HCT116 (cell line): ENCODE measurements around the gene GJB5. TPM values are rescaled to one million over a fixed set of nuclear protein-coding genes. Genes with fewer than 3 reads are reported as not detected.

ENCODE experiments used
- ATAC-seq: fragments of 200-7000 bp; cut with Tn5 transposase; 2 replicates; pipeline ENCODE4 v1.9.1; 2020; ENCODE audit warnings: mild to moderate bottlenecking, moderate library complexity
- BruUV-seq: library from RNA; stranded (reverse); fragments of 400-500 nt; replicated peaks from 2 replicates; lab custom pipeline; 2021; lab: Mats Ljungman, UMichigan
- CTCF ChIA-PET: fragments of 300-600 bp; sonication (Branson Sonifier 250); formaldehyde crosslinking; loops from one replicate; lab custom pipeline; 2021; ENCODE audit warnings: antibody characterized with exemption; lab: Charles Lee
- POLR2A ChIA-PET: fragments of 300-600, 350-600 bp; sonication (Branson Sonifier 250); formaldehyde crosslinking; loops from one replicate; lab custom pipeline; 2021; ENCODE audit warnings: antibody characterized with exemption; lab: Charles Lee
- RAD21 ChIA-PET, 2 experiments: fragments of 300-600 bp; sonication (Branson Sonifier 250); formaldehyde crosslinking; loops; one replicate each; lab custom pipeline; 2023; ENCODE audit warnings: low total read pairs in 2 of 2; ENCODE audit not compliant: uncharacterized antibody in 2 of 2, unreplicated experiment in 2 of 2, low non-redundant PET in 1 of 2; lab: Charles Lee
- DNase-seq: peaks from one replicate; pipeline ENCODE4 v3.0.0-alpha.2; 2010; ENCODE audit warnings: low read depth, low spot score
- H2AFZ ChIP-seq: fragments of 200-600 bp; shearing (Covaris generic), sonication (generic); 2 replicates; pipeline ENCODE4 v1.6.1; 2017; ENCODE audit warnings: low read depth, mixed run types, mixed read lengths, antibody characterized with exemption, low read length; ENCODE audit not compliant: poor library complexity, severe bottlenecking
- H3K27ac ChIP-seq: 2 replicates; pipeline ENCODE4 v1.5.1; 2012; ENCODE audit warnings: low read depth, low read length
- H3K27me3 ChIP-seq: fragments of 200-600 bp; sonication (generic); 2 replicates; pipeline ENCODE4 v1.6.1; 2016; ENCODE audit warnings: mixed run types, low read length, mixed read lengths; ENCODE audit not compliant: insufficient read depth
- H3K36me3 ChIP-seq, 2 experiments: fragments of 200-500 bp in 1 of 2; fragments of 200-600 bp in 1 of 2; sonication (Bioruptor generic) in 1 of 2; sonication (generic) in 1 of 2; 2 replicates each; pipeline versions ENCODE4 v1.5.1 to v1.6.1; 2014 to 2016; ENCODE audit warnings: low read length in 2 of 2, inconsistent platforms in 1 of 2, mixed read lengths in 1 of 2, mixed run types in 1 of 2; ENCODE audit not compliant: insufficient read depth in 2 of 2, control insufficient read depth in 1 of 2
- H3K4me1 ChIP-seq, 2 experiments: fragments of 200-600 bp in 1 of 2; sonication (generic) in 1 of 2; 2 replicates each; pipeline versions ENCODE4 v1.5.1 to v1.6.1; 2012 to 2017; ENCODE audit warnings: low read length in 2 of 2, inconsistent platforms in 1 of 2, mild to moderate bottlenecking in 1 of 2, mixed read lengths in 1 of 2, mixed run types in 1 of 2, moderate library complexity in 1 of 2; ENCODE audit not compliant: insufficient read depth in 2 of 2, control insufficient read depth in 1 of 2
- H3K4me2 ChIP-seq: fragments of 200-600 bp; sonication (generic); 2 replicates; pipeline ENCODE4 v1.6.1; 2017; ENCODE audit warnings: mixed run types, low read length, mixed read lengths
- H3K4me3 ChIP-seq, 2 experiments: fragments of 200-600 bp in 1 of 2; sonication (generic) in 1 of 2; replicated peaks in 1 of 2; 2 replicates each; pipeline ENCODE4 v1.5.1; 2011 to 2016; ENCODE audit warnings: low read length in 2 of 2, control low read depth in 1 of 2, low read depth in 1 of 2, mild to moderate bottlenecking in 1 of 2, mixed read lengths in 1 of 2, mixed run types in 1 of 2
- H3K79me2 ChIP-seq: fragments of 200-600 bp; sonication (generic); 2 replicates; pipeline ENCODE4 v1.6.1; 2017; ENCODE audit warnings: mild to moderate bottlenecking, mixed run types, low read length, moderate library complexity, mixed read lengths; ENCODE audit not compliant: insufficient read depth
- H3K9ac ChIP-seq: fragments of 200-600 bp; sonication (generic); 2 replicates; pipeline ENCODE4 v1.6.1; 2016; ENCODE audit warnings: low read length, mixed read lengths
- H3K9me2 ChIP-seq: fragments of 200-600 bp; sonication (generic), shearing (Covaris generic); 2 replicates; pipeline ENCODE4 v1.6.1; 2017; ENCODE audit warnings: mixed run types, mild to moderate bottlenecking, moderate library complexity; ENCODE audit not compliant: insufficient read depth
- H3K9me3 ChIP-seq, 2 experiments: fragments of 200-500 bp in 1 of 2; fragments of 200-600 bp in 1 of 2; sonication (Bioruptor generic) in 1 of 2; sonication (generic) in 1 of 2; 2 replicates each; pipeline ENCODE4 v1.6.1; 2014 to 2017; ENCODE audit warnings: low read length in 2 of 2, mixed read lengths in 2 of 2, inconsistent platforms in 1 of 2, low read depth in 1 of 2, mild to moderate bottlenecking in 1 of 2, mixed run types in 1 of 2, moderate library complexity in 1 of 2; ENCODE audit not compliant: control insufficient read depth in 1 of 2, insufficient read depth in 1 of 2
- H4K20me1 ChIP-seq: fragments of 200-600 bp; sonication (generic), shearing (Covaris generic); 2 replicates; pipeline ENCODE4 v1.6.1; 2017; ENCODE audit warnings: mixed run types, mild to moderate bottlenecking, moderate library complexity; ENCODE audit not compliant: insufficient read depth
- EGR1 ChIP-seq: IDR thresholded peaks from 2 replicates; pipeline ENCODE4 v1.6.1; 2012; ENCODE audit warnings: low read depth
- EZH2phosphoT487 ChIP-seq: fragments of 200-600 bp; IDR thresholded peaks from 2 replicates; pipeline ENCODE4 v1.6.1; 2018; ENCODE audit warnings: antibody characterized with exemption, borderline replicate concordance
- FOSL1 ChIP-seq: IDR thresholded peaks from 2 replicates; pipeline ENCODE4 v1.6.1; 2012; ENCODE audit warnings: low read depth
- JUND ChIP-seq: IDR thresholded peaks from 2 replicates; pipeline ENCODE4 v1.6.1; 2012
- POLR2AphosphoS5 ChIP-seq: IDR thresholded peaks from 2 replicates; pipeline ENCODE4 v1.6.1; 2011; ENCODE audit warnings: mild to moderate bottlenecking, low read depth, low read length, moderate library complexity
- SRF ChIP-seq: IDR thresholded peaks from 2 replicates; pipeline ENCODE4 v1.6.1; 2012; ENCODE audit warnings: low read depth
- YY1 ChIP-seq: IDR thresholded peaks from 2 replicates; pipeline ENCODE4 v1.6.1; 2011; ENCODE audit warnings: low read length, low read depth, moderate library complexity, mild to moderate bottlenecking; ENCODE audit not compliant: insufficient replicate concordance; ENCODE audit errors: extremely low read depth
- ZFX ChIP-seq: fragments of 450-650 bp; IDR thresholded peaks from 2 replicates; pipeline ENCODE4 v1.6.1; 2017
- intact Hi-C: fragments of 100-400 bp; cut with micrococcal nuclease; formaldehyde crosslinking; loops from 2 replicates; pipeline ENCODE4 v1.10.0; 2022
- total RNA-seq: library from RNA; stranded (reverse); gene quantifications from one replicate; pipeline ENCODE4 v1.2.1, GENCODE V29; 2021; ENCODE audit not compliant: unreplicated experiment
- TF ChIP-seq, protein P1 (sequence below), 3 experiments: fragments of 200-600 bp in 1 of 3; sonication (generic) in 1 of 3; IDR thresholded peaks in 2 of 3; conservative IDR thresholded peaks in 1 of 3; 2 replicates each; pipeline ENCODE4 v1.5.1; 2012 to 2017; ENCODE audit warnings: low read depth in 2 of 3, low read length in 2 of 3, antibody characterized with exemption in 1 of 3, borderline replicate concordance in 1 of 3, control low read depth in 1 of 3, mild to moderate bottlenecking in 1 of 3, mixed read lengths in 1 of 3, mixed run types in 1 of 3, moderate library complexity in 1 of 3; ENCODE audit not compliant: insufficient read depth in 1 of 3
- TF ChIP-seq, protein P2 (sequence below): IDR thresholded peaks from 2 replicates; pipeline ENCODE4 v1.6.1; 2012

GJB5 gene
- total RNA-seq, 1 experiment from 2014 or later, result 4.6 TPM

DNA sequence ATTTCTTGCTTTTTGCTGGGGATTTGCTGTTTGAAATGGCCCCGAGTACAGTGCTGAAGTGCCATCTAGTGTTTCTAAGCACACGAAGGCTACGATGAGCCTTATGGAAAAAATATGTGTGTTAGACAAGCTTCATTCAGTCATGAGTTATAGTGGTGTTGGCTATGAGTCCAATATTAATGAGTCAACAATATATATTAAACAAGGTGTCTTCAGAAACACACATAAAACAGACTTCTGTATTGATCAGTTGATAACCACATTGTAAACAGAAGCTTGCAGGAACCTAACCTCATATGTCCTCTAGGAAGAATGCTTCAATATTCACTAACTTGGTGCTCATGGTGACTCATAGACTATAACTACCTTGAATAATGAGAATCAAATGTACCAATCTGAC lies 1.7 kb upstream of the GJB5 start:
- H3K4me1 ChIP-seq, result peaks cover 13 to 33% of the 10 kb centered on the region in 2 experiments
- H3K4me2 ChIP-seq, result no peak overlapping the region
- H3K36me3 ChIP-seq, result no peaks in the 10 kb centered on the region
- H3K9me3 ChIP-seq, result no peaks in the 10 kb centered on the region
- no peak overlapping the region for H3K4me3 ChIP-seq
- BruUV-seq, result no TSS peak
- intact Hi-C loops, result no loop called here
- ChIA-PET POLR2A (no interaction called here), CTCF (interaction anchor here (0.7 to 2.0 kb wide), 2 partner anchors 10 to 639 kb away, joined by 3 to 6 read pairs; no protein-coding TSS in a partner anchor), RAD21 (no interaction called here)
- no peak for TF ChIP-seq EGR1
- TF ChIP-seq, protein P1, sequence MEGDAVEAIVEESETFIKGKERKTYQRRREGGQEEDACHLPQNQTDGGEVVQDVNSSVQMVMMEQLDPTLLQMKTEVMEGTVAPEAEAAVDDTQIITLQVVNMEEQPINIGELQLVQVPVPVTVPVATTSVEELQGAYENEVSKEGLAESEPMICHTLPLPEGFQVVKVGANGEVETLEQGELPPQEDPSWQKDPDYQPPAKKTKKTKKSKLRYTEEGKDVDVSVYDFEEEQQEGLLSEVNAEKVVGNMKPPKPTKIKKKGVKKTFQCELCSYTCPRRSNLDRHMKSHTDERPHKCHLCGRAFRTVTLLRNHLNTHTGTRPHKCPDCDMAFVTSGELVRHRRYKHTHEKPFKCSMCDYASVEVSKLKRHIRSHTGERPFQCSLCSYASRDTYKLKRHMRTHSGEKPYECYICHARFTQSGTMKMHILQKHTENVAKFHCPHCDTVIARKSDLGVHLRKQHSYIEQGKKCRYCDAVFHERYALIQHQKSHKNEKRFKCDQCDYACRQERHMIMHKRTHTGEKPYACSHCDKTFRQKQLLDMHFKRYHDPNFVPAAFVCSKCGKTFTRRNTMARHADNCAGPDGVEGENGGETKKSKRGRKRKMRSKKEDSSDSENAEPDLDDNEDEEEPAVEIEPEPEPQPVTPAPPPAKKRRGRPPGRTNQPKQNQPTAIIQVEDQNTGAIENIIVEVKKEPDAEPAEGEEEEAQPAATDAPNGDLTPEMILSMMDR (IDR thresholded peaks at IDR 0.05 in 2 of 3, conservative IDR thresholded peaks at IDR 0.05 in 1 of 3; ENCODE audit: borderline replicate concordance in 1 of 3, insufficient read depth in 1 of 3, low read depth in 2 of 3, low read length in 2 of 3), result peak in 1 of 3 experiments; percentile 9; a peak in 2 of 6 replicates
- H2AFZ ChIP-seq, result no peak overlapping the region
- H3K27ac ChIP-seq, result no peak overlapping the region
- DNase-seq (peak; percentile 8), ATAC-seq (no peak)
- no peaks in the 10 kb centered on the region for H4K20me1 ChIP-seq
- no peaks in the 10 kb centered on the region for H3K9me2 ChIP-seq
- no peak overlapping the region for H3K9ac ChIP-seq
- H3K79me2 ChIP-seq, result no peaks in the 10 kb centered on the region
- no peaks in the 10 kb centered on the region for H3K27me3 ChIP-seq

DNA sequence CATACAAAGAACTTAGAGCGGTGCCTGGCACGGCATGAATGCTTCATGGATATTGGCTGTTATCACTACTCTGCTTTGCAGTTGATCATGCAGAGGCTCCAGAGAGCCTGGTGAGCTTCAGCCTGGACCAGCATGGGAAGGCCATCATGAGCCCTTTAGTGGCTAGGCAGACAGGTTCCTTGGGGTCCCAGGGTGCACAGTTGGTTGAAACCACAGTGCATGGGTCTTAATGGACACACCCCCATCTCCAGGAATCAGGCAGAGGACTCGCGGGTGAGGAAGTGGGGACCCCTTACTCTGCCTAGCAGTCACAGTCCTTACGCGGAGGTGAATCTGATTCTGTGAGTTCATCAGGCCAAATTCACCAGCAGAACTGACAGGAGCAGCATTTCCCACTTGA lies 1.1 kb downstream of the GJB5 start:
- ChIA-PET CTCF (interaction anchor here (0.6 to 1.7 kb wide), 3 partner anchors 13 to 284 kb away, joined by 3 to 9 read pairs (median 4); no protein-coding TSS in a partner anchor), RAD21 (no interaction called here)

More for the DNA sequence above, 1.1 kb downstream of the GJB5 start:
- Histone ChIP-seq H3K27ac (peak overlapping the region; percentile 30; the same call in 1 of the 2 replicates), H3K79me2 (no peaks in the 10 kb centered on the region), H2AFZ (no peak overlapping the region), H3K4me1 (peaks cover 26 to 54% of the 10 kb centered on the region in 2 experiments), H3K27me3 (no peaks in the 10 kb centered on the region), H3K9me3 (no peaks in the 10 kb centered on the region), H3K4me2 (peak overlapping the region; percentile 75), H3K9me2 (no peaks in the 10 kb centered on the region), H3K4me3 (peak overlapping the region in 1 of 2 experiments; percentile 52; a peak in 1 of 4 replicates), H3K36me3 (no peaks in the 10 kb centered on the region), H4K20me1 (no peaks in the 10 kb centered on the region), H3K9ac (peak overlapping the region; percentile 52)
- BruUV-seq, result TSS peak; percentile 43
- DNase-seq, result no peak
- no peak for ATAC-seq
- intact Hi-C loops, result no loop called here
- TF ChIP-seq ZFX (no peak), JUND (no peak), EZH2phosphoT487 (no peak), YY1 (no peak), EGR1 (no peak), FOSL1 (no peak), POLR2AphosphoS5 (no peak), SRF (no peak)
- TF ChIP-seq, protein P2, sequence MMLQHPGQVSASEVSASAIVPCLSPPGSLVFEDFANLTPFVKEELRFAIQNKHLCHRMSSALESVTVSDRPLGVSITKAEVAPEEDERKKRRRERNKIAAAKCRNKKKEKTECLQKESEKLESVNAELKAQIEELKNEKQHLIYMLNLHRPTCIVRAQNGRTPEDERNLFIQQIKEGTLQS, result no peak
- POLR2A ChIA-PET, result interaction anchor here (0.8 to 1.5 kb wide), 3 partner anchors 19 to 25 kb away, joined by 3 to 5 read pairs (median 3); partner anchors contain the start of gene GJB3
